ENCODE results near the gene DNAJC7.

DNAJC7 gene

DNA sequence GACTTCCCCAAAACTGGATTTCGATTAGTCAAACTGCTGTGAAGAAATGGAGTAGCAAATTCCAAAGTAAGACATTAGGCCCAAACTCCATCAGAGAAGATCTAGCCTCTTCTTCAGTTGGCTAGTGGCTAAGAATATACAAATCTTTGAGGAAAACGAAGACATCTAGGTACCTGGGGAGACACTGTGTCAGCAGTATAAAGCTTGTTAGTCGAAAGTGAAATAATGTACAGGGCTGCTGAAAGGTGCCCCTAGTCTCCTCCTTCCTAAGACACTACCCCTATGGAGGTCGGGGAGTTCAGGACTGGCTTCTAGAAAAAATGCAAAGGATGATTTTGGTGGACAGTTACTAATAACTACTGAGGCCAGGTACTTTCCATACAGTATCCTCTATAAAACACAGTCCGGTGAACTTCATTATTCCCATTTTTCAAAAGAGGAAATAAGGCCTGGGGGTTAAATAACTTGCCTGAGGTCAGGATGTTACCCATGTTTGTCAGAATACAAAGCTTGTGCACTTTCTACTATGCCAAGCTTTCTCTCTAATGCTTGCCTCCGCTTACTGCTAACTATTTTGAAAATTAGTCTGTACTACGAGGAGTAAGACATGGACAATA is 15.0 kb downstream of the DNAJC7 start:
- no peak overlapping the region for H3K9ac ChIP-seq (ENCODE audit: low read length)

DNA sequence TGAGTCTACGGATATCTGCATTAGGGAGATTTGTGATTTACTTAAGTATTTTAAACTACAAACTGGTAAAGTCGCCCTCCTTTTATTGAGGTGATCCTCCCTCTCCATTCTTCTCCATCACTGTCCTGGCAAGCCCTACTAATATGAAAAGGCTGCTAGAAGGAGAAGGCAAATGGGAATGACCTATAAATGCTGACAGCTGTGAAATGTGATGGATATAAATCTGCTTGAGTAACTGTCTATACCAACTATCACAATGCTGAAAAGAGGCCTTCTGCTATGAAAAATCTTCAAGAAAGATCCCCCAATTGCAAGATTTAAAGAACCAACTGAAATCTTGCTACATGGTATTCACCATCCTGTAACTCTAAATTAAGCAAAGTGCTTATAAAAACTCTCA is 15.5 kb downstream of the DNAJC7 start:
- Histone ChIP-seq H3K9me3 (ENCODE audit: control insufficient read depth, low read length) (no peaks in the 10 kb centered on the region), H3K4me3 (ENCODE audit: low read length) (no peak overlapping the region), H3K4me1 (ENCODE audit: control insufficient read depth, insufficient read depth, low read length) (peaks cover 39% of the 10 kb centered on the region), H3K27me3 (ENCODE audit: control insufficient read depth, insufficient read depth, low read length) (no peaks in the 10 kb centered on the region), H3K9ac (ENCODE audit: low read length) (no peak overlapping the region), H3K36me3 (ENCODE audit: control insufficient read depth, insufficient read depth, low read length) (peaks cover 5% of the 10 kb centered on the region)

More for the DNA sequence above, 15.0 kb downstream of the DNAJC7 start:
- H3K4me1 ChIP-seq (ENCODE audit: control insufficient read depth, insufficient read depth, low read length) = peaks cover 39% of the 10 kb centered on the region
- no peaks in the 10 kb centered on the region for H3K27me3 ChIP-seq (ENCODE audit: control insufficient read depth, insufficient read depth, low read length)
- H3K36me3 ChIP-seq (ENCODE audit: control insufficient read depth, insufficient read depth, low read length) = no peaks in the 10 kb centered on the region
- no peaks in the 10 kb centered on the region for H3K9me3 ChIP-seq (ENCODE audit: control insufficient read depth, low read length)
- H3K4me3 ChIP-seq (ENCODE audit: low read length) = no peak overlapping the region

GRCh38 chr17:42000413-42001133 is 16.7 kb downstream of the DNAJC7 start:
- Histone ChIP-seq H3K36me3 (ENCODE audit: control insufficient read depth, insufficient read depth, low read length) (peaks cover 5% of the 10 kb centered on the region), H3K4me1 (ENCODE audit: control insufficient read depth, insufficient read depth, low read length) (peaks cover 39% of the 10 kb centered on the region), H3K9me3 (ENCODE audit: control insufficient read depth, low read length) (no peaks in the 10 kb centered on the region), H3K4me3 (ENCODE audit: low read length) (no peak overlapping the region), H3K27me3 (ENCODE audit: control insufficient read depth, insufficient read depth, low read length) (no peaks in the 10 kb centered on the region), H3K9ac (ENCODE audit: low read length) (peak overlapping the region; percentile 12)

GRCh38 chr17:41998497-41998896 is 18.7 kb downstream of the DNAJC7 start:
- H3K9me3 ChIP-seq (ENCODE audit: control insufficient read depth, low read length) = no peaks in the 10 kb centered on the region
- H3K4me3 ChIP-seq (ENCODE audit: low read length) = no peak overlapping the region
- peaks cover 29% of the 10 kb centered on the region for H3K4me1 ChIP-seq (ENCODE audit: control insufficient read depth, insufficient read depth, low read length)
- no peak overlapping the region for H3K9ac ChIP-seq (ENCODE audit: low read length)
- no peaks in the 10 kb centered on the region for H3K27me3 ChIP-seq (ENCODE audit: control insufficient read depth, insufficient read depth, low read length)
- H3K36me3 ChIP-seq (ENCODE audit: control insufficient read depth, insufficient read depth, low read length) = peaks cover 5% of the 10 kb centered on the region

DNA sequence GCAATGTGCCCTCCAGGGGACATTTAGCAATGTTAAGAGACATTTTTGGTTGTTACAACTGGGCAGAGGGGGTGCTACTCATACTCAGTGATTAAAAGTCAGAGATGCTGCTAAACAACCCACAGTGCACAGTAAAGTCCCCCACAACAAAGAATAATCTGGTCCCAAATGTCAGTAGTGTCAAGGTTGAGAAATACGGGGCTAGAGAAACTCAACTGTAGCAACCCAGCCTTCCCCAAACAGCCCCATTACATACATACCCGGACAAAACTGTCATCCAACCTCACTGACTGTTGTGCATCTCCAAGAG is 20.4 kb downstream of the DNAJC7 start:
- no peaks in the 10 kb centered on the region for H3K9me3 ChIP-seq (ENCODE audit: control insufficient read depth, low read length)
- H3K27me3 ChIP-seq (ENCODE audit: control insufficient read depth, insufficient read depth, low read length) = no peaks in the 10 kb centered on the region
- H3K4me1 ChIP-seq (ENCODE audit: control insufficient read depth, insufficient read depth, low read length) = peaks cover 19% of the 10 kb centered on the region
- H3K4me3 ChIP-seq (ENCODE audit: low read length) = no peak overlapping the region
- no peak overlapping the region for H3K9ac ChIP-seq (ENCODE audit: low read length)
- H3K36me3 ChIP-seq (ENCODE audit: control insufficient read depth, insufficient read depth, low read length) = peaks cover 5% of the 10 kb centered on the region

DNA sequence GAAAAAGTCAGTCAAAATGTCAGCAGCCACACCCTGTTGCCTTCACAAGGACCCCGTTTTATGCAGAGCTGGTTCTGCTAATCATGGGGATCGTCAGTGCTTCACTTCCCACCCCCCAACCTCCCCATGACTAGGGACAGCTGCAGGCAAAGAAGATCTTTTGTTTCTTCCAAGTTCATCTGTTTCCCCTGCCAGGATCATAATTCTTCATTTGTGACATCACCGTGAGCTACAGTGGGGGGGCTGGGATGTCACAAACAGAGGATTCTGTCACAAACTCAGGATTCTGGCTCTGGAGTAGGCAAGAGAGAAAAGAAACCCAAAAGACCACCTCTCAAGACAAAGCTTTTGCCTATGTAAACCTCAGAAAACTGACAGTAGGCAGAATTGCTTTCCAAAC is 24.7 kb downstream of the DNAJC7 start:
- Histone ChIP-seq H3K36me3 (ENCODE audit: control insufficient read depth, insufficient read depth, low read length) (peaks cover 16% of the 10 kb centered on the region), H3K27me3 (ENCODE audit: control insufficient read depth, insufficient read depth, low read length) (no peaks in the 10 kb centered on the region), H3K9me3 (ENCODE audit: control insufficient read depth, low read length) (no peaks in the 10 kb centered on the region), H3K9ac (ENCODE audit: low read length) (no peak overlapping the region), H3K4me3 (ENCODE audit: low read length) (no peak overlapping the region), H3K4me1 (ENCODE audit: control insufficient read depth, insufficient read depth, low read length) (peaks cover 26% of the 10 kb centered on the region)

GRCh38 chr17:41989702-41990419 is 27.4 kb downstream of the DNAJC7 start:
- H3K4me3 ChIP-seq (ENCODE audit: low read length) = no peak overlapping the region
- H3K9me3 ChIP-seq (ENCODE audit: control insufficient read depth, low read length) = no peaks in the 10 kb centered on the region
- peaks cover 26% of the 10 kb centered on the region for H3K4me1 ChIP-seq (ENCODE audit: control insufficient read depth, insufficient read depth, low read length)
- H3K9ac ChIP-seq (ENCODE audit: low read length) = no peak overlapping the region
- no peaks in the 10 kb centered on the region for H3K27me3 ChIP-seq (ENCODE audit: control insufficient read depth, insufficient read depth, low read length)
- peaks cover 11% of the 10 kb centered on the region for H3K36me3 ChIP-seq (ENCODE audit: control insufficient read depth, insufficient read depth, low read length)

GRCh38 chr17:41988418-41988817 is 28.8 kb downstream of the DNAJC7 start:
- no peaks in the 10 kb centered on the region for H3K27me3 ChIP-seq (ENCODE audit: control insufficient read depth, insufficient read depth, low read length)
- H3K9me3 ChIP-seq (ENCODE audit: control insufficient read depth, low read length) = no peaks in the 10 kb centered on the region
- no peak overlapping the region for H3K4me3 ChIP-seq (ENCODE audit: low read length)
- H3K36me3 ChIP-seq (ENCODE audit: control insufficient read depth, insufficient read depth, low read length) = peaks cover 11% of the 10 kb centered on the region
- no peak overlapping the region for H3K9ac ChIP-seq (ENCODE audit: low read length)
- peaks cover 26% of the 10 kb centered on the region for H3K4me1 ChIP-seq (ENCODE audit: control insufficient read depth, insufficient read depth, low read length)

- Histone ChIP-seq H3K36me3 (ENCODE audit: control insufficient read depth, insufficient read depth, low read length) (peaks cover 11% of the 10 kb centered on the region), H3K27me3 (ENCODE audit: control insufficient read depth, insufficient read depth, low read length) (no peaks in the 10 kb centered on the region), H3K4me1 (ENCODE audit: control insufficient read depth, insufficient read depth, low read length) (peaks cover 29% of the 10 kb centered on the region), H3K4me3 (ENCODE audit: low read length) (no peak overlapping the region), H3K9ac (ENCODE audit: low read length) (no peak overlapping the region), H3K9me3 (ENCODE audit: control insufficient read depth, low read length) (no peaks in the 10 kb centered on the region)
Measured at GRCh38 chr17:41987642-41988041, 29.6 kb downstream of the DNAJC7 start.

GRCh38 chr17:41986634-41987033 is 30.6 kb downstream of the DNAJC7 start:
- peaks cover 12% of the 10 kb centered on the region for H3K36me3 ChIP-seq (ENCODE audit: control insufficient read depth, insufficient read depth, low read length)
- H3K9me3 ChIP-seq (ENCODE audit: control insufficient read depth, low read length) = no peaks in the 10 kb centered on the region
- no peak overlapping the region for H3K4me3 ChIP-seq (ENCODE audit: low read length)
- no peaks in the 10 kb centered on the region for H3K27me3 ChIP-seq (ENCODE audit: control insufficient read depth, insufficient read depth, low read length)
- H3K4me1 ChIP-seq (ENCODE audit: control insufficient read depth, insufficient read depth, low read length) = peaks cover 39% of the 10 kb centered on the region
- no peak overlapping the region for H3K9ac ChIP-seq (ENCODE audit: low read length)

DNA sequence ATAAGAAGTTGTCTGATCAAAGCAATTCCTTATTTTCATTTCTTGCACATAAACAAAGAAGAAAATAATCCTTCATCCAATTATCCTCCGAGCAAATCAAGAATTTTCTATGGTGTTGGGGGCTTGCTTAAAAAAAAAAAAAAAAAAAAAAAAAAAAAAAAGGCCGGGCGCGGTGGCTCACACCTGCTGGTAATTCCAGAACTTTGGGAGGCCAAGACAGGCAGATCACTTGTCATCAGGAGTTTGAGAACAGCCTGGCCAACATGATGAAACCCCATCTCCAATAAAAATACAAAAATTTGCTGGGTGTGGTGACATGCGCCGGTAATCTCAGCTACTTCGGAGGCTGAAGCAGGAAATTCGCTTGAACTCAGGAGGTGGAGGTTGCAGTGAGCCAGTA is 31.3 kb downstream of the DNAJC7 start:
- Histone ChIP-seq H3K9me3 (ENCODE audit: control insufficient read depth, low read length) (no peaks in the 10 kb centered on the region), H3K4me1 (ENCODE audit: control insufficient read depth, insufficient read depth, low read length) (peaks cover 37% of the 10 kb centered on the region), H3K27me3 (ENCODE audit: control insufficient read depth, insufficient read depth, low read length) (no peaks in the 10 kb centered on the region), H3K4me3 (ENCODE audit: low read length) (no peak overlapping the region), H3K9ac (ENCODE audit: low read length) (no peak overlapping the region), H3K36me3 (ENCODE audit: control insufficient read depth, insufficient read depth, low read length) (peaks cover 15% of the 10 kb centered on the region)

GRCh38 chr17:41984454-41984853 is 32.8 kb downstream of the DNAJC7 start:
- no peaks in the 10 kb centered on the region for H3K27me3 ChIP-seq (ENCODE audit: control insufficient read depth, insufficient read depth, low read length)
- H3K36me3 ChIP-seq (ENCODE audit: control insufficient read depth, insufficient read depth, low read length) = peaks cover 15% of the 10 kb centered on the region
- H3K4me1 ChIP-seq (ENCODE audit: control insufficient read depth, insufficient read depth, low read length) = peaks cover 25% of the 10 kb centered on the region

More at GRCh38 chr17:41984454-41984853, 32.8 kb downstream of the DNAJC7 start:
- Histone ChIP-seq H3K4me3 (ENCODE audit: low read length) (no peak overlapping the region), H3K9ac (ENCODE audit: low read length) (no peak overlapping the region), H3K9me3 (ENCODE audit: control insufficient read depth, low read length) (no peaks in the 10 kb centered on the region)
